Activated effector memory CD4-positive, alpha-beta T cell treated with anti-CD3 and anti-CD28 coated beads, Interleukin-2, amount 50 U/mL, for 16 hours (primary cell): ENCODE measurements around the gene DGCR8.

ENCODE experiments used
- DNase-seq: peaks from one replicate; pipeline ENCODE4 v3.0.0-alpha.2; 2020

DGCR8 gene

GRCh38 chr22:20068640-20069039 lies 11.4 kb upstream of the DGCR8 start:
- no peak for DNase-seq

GRCh38 chr22:20069331-20070042 lies 10.6 kb upstream of the DGCR8 start:
- DNase-seq = no peak

- no peak for DNase-seq
Observed at GRCh38 chr22:20071524-20071972, 8.5 kb upstream of the DGCR8 start.

- no peak for DNase-seq
Observed at GRCh38 chr22:20076627-20077172, 3.3 kb upstream of the DGCR8 start.

GRCh38 chr22:20080445-20080775 lies 369 bp downstream of the DGCR8 start:
- peak; percentile 92 for DNase-seq

- no peak for DNase-seq
Observed at GRCh38 chr22:20080776-20081654, 974 bp downstream of the DGCR8 start.

- DNase-seq = no peak
Observed at GRCh38 chr22:20083157-20083890, 3.3 kb downstream of the DGCR8 start.

GRCh38 chr22:20083891-20084546 lies 4.0 kb downstream of the DGCR8 start:
- no peak for DNase-seq

- no peak for DNase-seq
Observed at GRCh38 chr22:20084547-20085413, 4.7 kb downstream of the DGCR8 start.

- DNase-seq = no peak
Observed at GRCh38 chr22:20085651-20086050, 5.6 kb downstream of the DGCR8 start.

- no peak for DNase-seq
Observed at GRCh38 chr22:20086101-20086599, 6.1 kb downstream of the DGCR8 start.

GRCh38 chr22:20086763-20087162 lies 6.7 kb downstream of the DGCR8 start:
- no peak for DNase-seq

- DNase-seq = no peak
Observed at GRCh38 chr22:20087319-20088262, 7.5 kb downstream of the DGCR8 start.

- no peak for DNase-seq
Observed at GRCh38 chr22:20088263-20088648, 8.2 kb downstream of the DGCR8 start.

- DNase-seq = no peak
Observed at GRCh38 chr22:20089226-20089976, 9.4 kb downstream of the DGCR8 start.

GRCh38 chr22:20089977-20090729 lies 10.1 kb downstream of the DGCR8 start:
- DNase-seq = no peak

- DNase-seq = no peak
Observed at GRCh38 chr22:20090730-20091240, 10.7 kb downstream of the DGCR8 start.

GRCh38 chr22:20091690-20092476 lies 11.8 kb downstream of the DGCR8 start:
- DNase-seq = no peak
